HepG2 (cell line): ENCODE data around the gene KLHL21. TPM values are rescaled to one million over a fixed set of nuclear protein-coding genes. Genes with fewer than 3 reads are reported as not detected.
A peak's percentile ranks its signal among the peaks of the same experiment; 100 is the strongest.

Experiments used
- MBD4 ChIP-seq: IDR thresholded peaks from 2 replicates; pipeline ENCODE4 v1.6.1; 2012; ENCODE audit warnings: low read length, inconsistent platforms, borderline replicate concordance
- NFATC3 ChIP-seq: sonication (generic); formaldehyde crosslinking; IDR thresholded peaks from 2 replicates; pipeline ENCODE4 v1.5.1; 2020; ENCODE audit warnings: mild to moderate bottlenecking, missing genetic modification reagents
- POLR2G ChIP-seq: fragments of 200-400 bp; formaldehyde crosslinking; IDR thresholded peaks from 2 replicates; pipeline ENCODE4 v1.6.1; 2018; ENCODE audit warnings: mild to moderate bottlenecking, low read depth, low read length, moderate library complexity
- ZNF646 ChIP-seq: sonication (generic); formaldehyde crosslinking; IDR thresholded peaks from 2 replicates; pipeline ENCODE4 v1.9.0; 2021; ENCODE audit warnings: mild to moderate bottlenecking, missing genetic modification reagents
- polyA plus RNA-seq, 8 experiments: library from polyadenylated mRNA; depleted of rRNA in 3 of 8; stranded (reverse) in 7 of 8; unstranded in 1 of 8; fragments of >200 nt; fragmentation: Illumina TruSeq in 4 of 8; extraction: Trizol in 4 of 8; gene quantifications; 2 replicates each; pipeline versions ENCODE4 v1.2.1 to v1.2.3, GENCODE V29; 2011 to 2016; ENCODE audit warnings: low read depth in 4 of 8, missing spikeins in 1 of 8, mixed read lengths in 1 of 8; ENCODE audit not compliant: insufficient read depth in 1 of 8
- total RNA-seq, 5 experiments: library from RNA; depleted of rRNA; stranded (reverse); fragments of >200 nt; fragmentation: Illumina TruSeq; extraction: Trizol; gene quantifications; 2 replicates each; pipeline ENCODE4 v1.2.3, GENCODE V29; 2016; ENCODE audit warnings: low read depth in 1 of 5

The KLHL21 gene
- total and polyA plus RNA-seq, 2 of the 13 experiments (the other 11 are each of a cell fraction or from before 2014, with no cell fraction given), result 14.8 to 25.0 TPM

DNA sequence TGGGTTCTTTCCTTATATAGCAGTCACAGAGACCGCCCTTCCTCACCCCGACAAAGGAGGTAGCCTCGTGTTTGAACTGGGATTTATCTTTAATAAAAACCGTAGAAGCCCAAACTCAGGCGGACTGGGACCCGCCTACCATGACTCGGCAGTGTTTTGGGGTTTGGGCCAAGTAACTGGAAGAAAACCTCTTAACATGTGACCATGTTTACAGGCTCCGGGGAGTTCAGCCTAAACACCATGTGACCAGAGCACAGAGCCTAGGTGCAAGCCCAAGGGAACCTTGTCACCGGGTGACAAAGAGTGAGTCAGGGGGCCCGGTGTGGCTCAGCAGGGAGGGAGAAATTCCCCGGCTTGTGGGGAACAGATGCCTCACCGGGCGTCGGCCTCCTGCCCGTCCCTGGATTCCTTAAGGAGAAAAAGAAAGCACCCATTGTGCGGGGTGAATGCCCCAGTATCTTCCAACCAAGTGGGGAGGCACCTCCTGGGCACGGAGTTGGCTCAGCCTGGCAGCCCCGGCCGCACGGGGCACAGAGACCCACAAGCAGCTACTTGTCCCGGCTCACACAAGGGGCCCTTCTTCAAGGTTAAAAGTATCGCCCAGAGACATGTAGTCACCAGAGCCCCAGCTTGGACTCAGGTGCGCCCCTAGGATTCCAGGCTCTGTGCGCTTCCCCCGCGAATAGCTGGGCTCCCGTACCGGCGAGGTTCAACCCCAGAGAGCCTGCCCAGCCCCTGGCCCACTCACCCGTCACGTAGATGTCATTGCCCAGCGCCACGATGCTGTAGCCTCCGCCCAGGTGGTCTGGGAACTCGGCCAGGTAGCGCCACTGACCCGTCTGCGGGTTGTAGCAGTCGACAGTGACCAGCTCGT lies 1.4 kb downstream of the KLHL21 start (continued):
- TF ChIP-seq NFATC3 (CRISPR knock-in tag) (no peak), POLR2G (peak; percentile 70; the same call in 1 of the 2 replicates), ZNF646 (peak; percentile 59; the same call in 1 of the 2 replicates), MBD4 (no peak)
